NOMO-1 treated with dmso at 0.1 percent for 144 hours (cell line): ENCODE measurements around the gene PSMB9.

Experiments used
- DNase-seq: peaks from one replicate; lab custom pipeline; 2025; ENCODE audit not compliant: unreplicated experiment; lab: John Stamatoyannopoulos, UW

PSMB9 gene

GRCh38 chr6:32839356-32839755 is 14.6 kb upstream of the PSMB9 start:
- DNase-seq = no peak

GRCh38 chr6:32840604-32841246 is 13.3 kb upstream of the PSMB9 start:
- no peak for DNase-seq

GRCh38 chr6:32842021-32842650 is 11.9 kb upstream of the PSMB9 start:
- DNase-seq = no peak

- no peak for DNase-seq
Measured at GRCh38 chr6:32842690-32843089, 11.3 kb upstream of the PSMB9 start.

- DNase-seq = peak; percentile 18
Measured at GRCh38 chr6:32843331-32843978, 10.5 kb upstream of the PSMB9 start.

GRCh38 chr6:32843979-32844838 is 9.8 kb upstream of the PSMB9 start, which contains the start of gene PSMB8:
TSS of gene PSMB8 (minus strand) at chr6:32844047. CDS start at chr6:32843996, 51 bp downstream.
- DNase-seq = peak; percentile 93

- DNase-seq = no peak
Measured at GRCh38 chr6:32844839-32845383, 9.1 kb upstream of the PSMB9 start.

- no peak for DNase-seq
Measured at GRCh38 chr6:32845384-32845884, 8.6 kb upstream of the PSMB9 start.

- no peak for DNase-seq
Measured at GRCh38 chr6:32847004-32847403, 7.0 kb upstream of the PSMB9 start.

- no peak for DNase-seq
Measured at GRCh38 chr6:32847795-32848194, 6.2 kb upstream of the PSMB9 start.

- no peak for DNase-seq
Measured at GRCh38 chr6:32849126-32849525, 4.9 kb upstream of the PSMB9 start.

GRCh38 chr6:32851025-32851424 is 3.0 kb upstream of the PSMB9 start:
- no peak for DNase-seq

GRCh38 chr6:32852018-32852843 is 1.8 kb upstream of the PSMB9 start:
- no peak for DNase-seq

GRCh38 chr6:32852844-32853540 is 1.0 kb upstream of the PSMB9 start:
- DNase-seq = no peak

- peak; percentile 34 for DNase-seq
Measured at GRCh38 chr6:32854376-32855178, 585 bp downstream of the PSMB9 start.

GRCh38 chr6:32855467-32856174 is 1.6 kb downstream of the PSMB9 start:
- no peak for DNase-seq

GRCh38 chr6:32857156-32857891 is 3.3 kb downstream of the PSMB9 start:
- no peak for DNase-seq
